ENCODE measurements around the gene ZNF627. TPM values are rescaled to one million over a fixed set of nuclear protein-coding genes. Genes with fewer than 3 reads are reported as not detected.
"Not testable (repeated sequence)": the region's sequence is repeated elsewhere in the genome, so short reads cannot be mapped to it uniquely, and the experiment has no call there.

Gene ZNF627
- total RNA-seq, 1 experiment from 2014 or later = 2.4 TPM

- no peak for DNase-seq (ENCODE audit: low spot score)
These were observed 26.8 kb downstream of the ZNF627 start for GRCh38 chr19:11624069-11624463.

GRCh38 chr19:11626252-11626651, 29.0 kb downstream of the ZNF627 start:
- DNase-seq (ENCODE audit: low spot score) = no peak

- DNase-seq (ENCODE audit: low spot score) = no peak
These were observed 35.9 kb downstream of the ZNF627 start for GRCh38 chr19:11633223-11633622.

DNA sequence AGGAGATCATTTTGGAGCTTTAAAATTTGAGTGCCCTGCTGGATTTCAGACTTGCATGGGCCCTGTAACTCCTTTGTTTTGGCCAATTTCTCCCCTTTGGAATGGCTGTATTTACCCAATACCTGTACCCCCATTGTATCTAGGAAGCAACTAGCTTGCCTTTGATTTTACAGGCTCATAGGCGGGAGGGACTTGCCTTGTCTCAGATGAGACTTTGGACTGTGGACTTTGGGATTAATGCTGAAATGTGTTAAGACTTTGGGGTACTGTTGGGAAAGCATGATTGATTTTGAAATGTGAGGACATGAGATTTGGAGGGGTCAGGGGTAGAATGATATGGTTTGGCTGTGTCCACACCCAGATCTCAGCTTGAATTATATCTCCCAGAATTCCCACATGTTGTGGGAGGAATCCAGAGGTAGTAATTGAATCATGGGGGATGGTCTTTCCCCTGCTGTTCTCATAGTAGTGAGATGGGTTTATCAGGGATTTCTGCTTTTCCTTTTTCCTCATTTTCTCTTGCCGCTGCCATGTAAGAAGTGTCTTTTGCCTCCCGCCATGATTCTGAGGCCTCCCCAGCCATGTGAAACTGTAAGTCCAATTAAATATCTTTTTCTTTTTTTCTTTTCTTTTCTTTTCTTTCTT, 36.9 kb downstream of the ZNF627 start:
- not testable (repeated sequence) for DNase-seq (ENCODE audit: low spot score)

- no peak for DNase-seq (ENCODE audit: low spot score)
These were observed 41.9 kb downstream of the ZNF627 start for GRCh38 chr19:11639245-11639601.

- DNase-seq (ENCODE audit: low spot score) = peak; percentile 97
These were observed 42.6 kb downstream of the ZNF627 start for GRCh38 chr19:11639602-11640471.

- no peak for DNase-seq (ENCODE audit: low spot score)
These were observed 44.0 kb downstream of the ZNF627 start for GRCh38 chr19:11641244-11641643.

DNA sequence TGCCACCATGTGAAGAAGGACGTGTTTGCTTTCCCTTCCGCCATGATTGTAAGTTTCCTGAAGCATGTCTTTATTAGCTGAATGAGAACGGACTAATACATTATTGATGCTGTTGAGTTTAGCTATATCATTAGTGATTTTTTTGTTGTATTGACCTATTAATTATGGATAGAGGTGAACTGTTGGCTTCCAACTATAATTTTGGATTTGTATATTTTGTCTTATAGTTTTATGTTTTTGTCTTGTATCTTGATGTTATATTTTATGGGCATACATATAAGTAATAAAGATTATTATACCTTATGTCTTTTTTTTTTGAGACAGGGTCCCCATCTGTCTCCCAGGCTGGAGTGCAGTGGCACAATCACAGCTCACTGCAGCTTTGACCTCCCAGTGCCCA, 45.6 kb downstream of the ZNF627 start:
- no peak for DNase-seq (ENCODE audit: low spot score)

GRCh38 chr19:11649941-11650340, 52.7 kb downstream of the ZNF627 start:
- DNase-seq (ENCODE audit: low spot score) = no peak

DNA sequence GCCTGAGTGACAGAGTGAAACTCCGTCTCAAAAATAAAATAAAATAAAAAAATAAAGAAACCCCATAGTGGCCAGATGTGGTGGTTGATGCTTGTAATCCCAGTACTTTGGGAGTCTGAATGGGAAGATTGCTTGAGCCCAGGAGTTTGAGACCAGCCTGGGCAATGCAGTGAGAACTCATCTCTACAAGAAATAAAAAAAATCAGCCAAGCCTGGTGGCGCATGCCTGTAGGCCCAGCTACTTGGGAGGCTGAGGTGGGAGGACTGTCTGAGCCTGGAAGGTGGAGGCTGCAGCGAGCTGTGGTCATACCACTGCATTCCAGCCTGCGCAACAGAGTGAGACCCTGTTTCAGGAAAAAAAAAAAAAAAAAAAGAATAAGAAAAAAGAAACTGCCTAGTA, 53.8 kb downstream of the ZNF627 start:
- DNase-seq (ENCODE audit: low spot score) = no peak

GRCh38 chr19:11652056-11652455, 54.8 kb downstream of the ZNF627 start:
- DNase-seq (ENCODE audit: low spot score) = no peak

DNA sequence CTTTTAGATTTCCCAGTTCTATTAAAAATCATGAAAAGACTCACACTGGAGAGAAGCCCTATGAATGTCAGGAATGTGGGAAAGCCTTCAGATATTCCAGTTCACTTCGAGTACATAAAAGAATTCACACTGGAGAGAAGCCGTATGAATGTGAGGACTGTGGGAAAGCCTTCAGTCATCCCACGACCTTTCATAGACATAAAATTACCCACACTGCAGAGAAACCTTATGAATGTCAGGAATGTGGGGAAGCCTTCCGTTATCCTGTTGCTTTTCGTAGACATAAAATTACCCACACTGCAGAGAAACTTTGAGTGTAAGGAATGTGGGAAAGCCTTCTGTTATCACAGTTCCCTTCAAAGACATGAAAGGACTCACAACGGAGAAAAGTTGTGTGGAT, 55.2 kb downstream of the ZNF627 start:
- DNase-seq (ENCODE audit: low spot score) = no peak

- no peak for DNase-seq (ENCODE audit: low spot score)
These were observed 59.3 kb downstream of the ZNF627 start for GRCh38 chr19:11656535-11656934.

- DNase-seq (ENCODE audit: low spot score) = peak; percentile 61
These were observed 60.0 kb downstream of the ZNF627 start for GRCh38 chr19:11657307-11657706.

DNA sequence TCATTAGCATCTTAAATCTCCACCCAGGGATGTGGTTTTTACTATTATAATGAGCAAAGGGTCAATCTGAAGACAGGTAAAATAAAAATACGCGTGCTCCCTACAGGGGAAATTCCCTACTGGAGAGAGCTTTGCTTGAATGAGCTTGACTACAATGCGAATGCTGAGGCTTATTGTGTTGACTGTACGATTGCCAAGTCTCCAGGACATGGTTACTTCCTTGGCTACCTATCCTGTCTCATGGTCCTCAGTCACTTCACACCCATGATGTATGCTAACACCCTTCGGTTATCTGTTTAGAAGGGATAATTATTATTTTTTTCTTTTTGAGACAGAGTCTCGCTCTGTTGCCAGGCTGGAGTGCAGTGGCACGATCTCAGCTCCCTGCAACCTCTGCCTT, 61.7 kb downstream of the ZNF627 start:
- DNase-seq (ENCODE audit: low spot score) = no peak

DNA sequence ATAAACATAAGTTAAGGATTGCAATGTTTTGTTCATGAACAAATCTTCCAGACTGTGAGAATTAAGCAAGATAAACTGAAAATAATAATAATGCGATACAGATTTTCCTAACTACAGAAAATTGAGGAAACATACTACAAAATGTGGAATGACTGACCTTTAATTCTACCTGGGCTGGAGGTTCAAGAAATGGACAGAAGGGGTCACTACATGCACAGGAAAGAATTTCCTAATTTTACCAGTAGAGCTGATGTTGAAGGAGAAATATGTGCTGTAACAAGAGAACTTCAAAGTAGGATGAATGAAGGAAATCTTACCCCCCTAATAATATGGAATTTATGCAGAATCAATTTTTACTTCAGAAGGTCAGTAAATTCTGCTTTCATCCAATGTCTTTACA, 62.3 kb downstream of the ZNF627 start:
- peak; percentile 30 for DNase-seq (ENCODE audit: low spot score)

DNA sequence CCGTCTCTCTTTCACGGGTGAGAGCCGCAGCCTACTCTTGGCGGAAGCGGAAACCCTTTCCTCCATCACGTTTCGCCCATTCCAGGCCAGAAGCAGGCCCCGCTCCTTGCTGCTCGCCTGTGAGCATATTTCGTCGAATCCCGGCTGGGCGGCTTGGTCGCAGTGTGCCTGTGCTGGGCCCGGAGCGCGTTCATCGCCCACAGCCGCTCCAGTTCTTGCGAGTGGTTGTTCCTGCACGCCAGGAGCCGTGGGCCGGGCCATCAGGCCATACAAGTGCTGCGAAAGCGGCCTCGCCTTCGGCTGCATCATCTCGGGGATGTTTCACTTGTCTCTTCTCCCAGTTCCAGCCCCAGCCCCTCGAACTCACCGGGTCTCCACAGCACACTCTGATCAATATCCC, 65.0 kb downstream of the ZNF627 start:
- no peak for DNase-seq (ENCODE audit: low spot score)

GRCh38 chr19:11663181-11663591, 65.9 kb downstream of the ZNF627 start:
- DNase-seq (ENCODE audit: low spot score) = no peak

Other genes with a start within 250 kb of the ZNF627 start
- gene PLPPR2, start 242.1 kb upstream of the ZNF627 start, total RNA-seq (2014; rRNA removed; shearing (Covaris generic)) = 1.7 and 3.6 TPM in 2 replicates
- gene SWSAP1, start 222.8 kb upstream of the ZNF627 start, total RNA-seq (2014; rRNA removed; shearing (Covaris generic)) = 3.9 and 5.4 TPM in 2 replicates
- gene EPOR, start 213.2 kb upstream of the ZNF627 start, total RNA-seq (2014; rRNA removed; shearing (Covaris generic)) = 3.7 and 3.8 TPM in 2 replicates
- gene RGL3, start 178.2 kb upstream of the ZNF627 start, total RNA-seq (2014; rRNA removed; shearing (Covaris generic)) = 69.4 and 71.5 TPM in 2 replicates
- gene ODAD3, start 162.4 kb upstream of the ZNF627 start, total RNA-seq (2014; rRNA removed; shearing (Covaris generic)) = not detected in 2 replicates
- gene PRKCSH, start 161.8 kb upstream of the ZNF627 start, total RNA-seq (2014; rRNA removed; shearing (Covaris generic)) = 145 and 159 TPM in 2 replicates
- gene ELAVL3, start 116.4 kb upstream of the ZNF627 start, total RNA-seq (2014; rRNA removed; shearing (Covaris generic)) = not detected in 2 replicates
- gene ZNF653, start 91.6 kb upstream of the ZNF627 start, total RNA-seq (2014; rRNA removed; shearing (Covaris generic)) = 7.5 and 9.8 TPM in 2 replicates
- 55.7 and 56.4 TPM in 2 replicates for gene ECSIT, start 68.3 kb upstream of the ZNF627 start, total RNA-seq (2014; rRNA removed; shearing (Covaris generic))
- gene CNN1, start 58.6 kb upstream of the ZNF627 start, total RNA-seq (2014; rRNA removed; shearing (Covaris generic)) = not detected in 2 replicates
- gene ELOF1, start 38.3 kb upstream of the ZNF627 start, total RNA-seq (2014; rRNA removed; shearing (Covaris generic)) = 41.0 and 48.1 TPM in 2 replicates
- gene ACP5, start 19.8 kb upstream of the ZNF627 start, total RNA-seq (2014; rRNA removed; shearing (Covaris generic)) = 0.83 and 1.4 TPM in 2 replicates
- gene ZNF823, start 141.5 kb downstream of the ZNF627 start, total RNA-seq (2014; rRNA removed; shearing (Covaris generic)) = 3.6 and 6.1 TPM in 2 replicates
- 1.1 and 3.7 TPM in 2 replicates for gene ZNF441, start 169.5 kb downstream of the ZNF627 start, total RNA-seq (2014; rRNA removed; shearing (Covaris generic))
- not detected in 2 replicates for gene ZNF491, start 201.0 kb downstream of the ZNF627 start, total RNA-seq (2014; rRNA removed; shearing (Covaris generic))
- gene ZNF440, start 216.8 kb downstream of the ZNF627 start, total RNA-seq (2014; rRNA removed; shearing (Covaris generic)) = 9.1 and 12.7 TPM in 2 replicates